ENCODE data around the gene CD276. TPM values are rescaled to one million over a fixed set of nuclear protein-coding genes. Genes with fewer than 3 reads are reported as not detected.

The CD276 gene
- polyA plus RNA-seq, 1 donor from 2014 or later = 70.4 TPM

DNA sequence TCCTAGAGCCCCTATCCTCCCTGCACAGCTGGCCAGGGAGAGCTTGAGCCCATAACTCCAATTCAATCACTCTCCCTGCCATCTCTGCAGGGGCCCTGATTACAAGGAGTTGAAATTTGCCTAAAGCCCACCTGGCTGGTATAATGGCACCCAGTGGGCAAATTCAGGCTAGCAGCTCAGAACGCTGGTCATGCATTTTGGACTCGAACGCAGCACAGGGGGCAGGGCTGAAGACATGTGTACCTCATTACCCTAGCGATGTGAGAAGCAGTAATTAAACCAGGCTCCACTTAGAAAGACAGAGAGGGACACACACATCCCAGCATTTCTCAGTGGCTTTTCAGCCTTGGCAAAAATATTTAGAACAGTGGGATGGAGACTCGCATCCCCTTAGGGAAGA lies 65.8 kb downstream of the CD276 start:
- no peak overlapping the region for H3K4me2 ChIP-seq (ENCODE audit: low read length)
- peaks cover 15% of the 10 kb centered on the region for H3K27me3 ChIP-seq (ENCODE audit: insufficient read depth, low read depth, low read length)
- no peak overlapping the region for H3K4me3 ChIP-seq (ENCODE audit: low read length)
- H3K9ac ChIP-seq (ENCODE audit: low read length) = no peak overlapping the region
- no peaks in the 10 kb centered on the region for H3F3A ChIP-seq (ENCODE audit: insufficient read depth, low read length, poor library complexity, severe bottlenecking)
- no peaks in the 10 kb centered on the region for H3K36me3 ChIP-seq (ENCODE audit: insufficient read depth, low read length)
- no peak overlapping the region for H3K27ac ChIP-seq (ENCODE audit: low read length)
- TF ChIP-seq TAF1 (IDR thresholded peaks at IDR 0.05; ENCODE audit: low read depth) (no peak), EZH2 (IDR thresholded peaks at IDR 0.05; ENCODE audit: borderline replicate concordance, insufficient read depth, low read length, poor library complexity, severe bottlenecking) (no peak)
- no peak overlapping the region for H2AFZ ChIP-seq (ENCODE audit: low read depth, low read length)
- no peaks in the 10 kb centered on the region for H4K20me1 ChIP-seq (ENCODE audit: insufficient read depth)
- H3K79me2 ChIP-seq (replicated peaks; ENCODE audit: insufficient read depth, low read length) = no peaks in the 10 kb centered on the region
- H3K9me3 ChIP-seq (ENCODE audit: low read length) = no peaks in the 10 kb centered on the region
- no peaks in the 10 kb centered on the region for H3K9me2 ChIP-seq (ENCODE audit: insufficient read depth, low read length)

DNA sequence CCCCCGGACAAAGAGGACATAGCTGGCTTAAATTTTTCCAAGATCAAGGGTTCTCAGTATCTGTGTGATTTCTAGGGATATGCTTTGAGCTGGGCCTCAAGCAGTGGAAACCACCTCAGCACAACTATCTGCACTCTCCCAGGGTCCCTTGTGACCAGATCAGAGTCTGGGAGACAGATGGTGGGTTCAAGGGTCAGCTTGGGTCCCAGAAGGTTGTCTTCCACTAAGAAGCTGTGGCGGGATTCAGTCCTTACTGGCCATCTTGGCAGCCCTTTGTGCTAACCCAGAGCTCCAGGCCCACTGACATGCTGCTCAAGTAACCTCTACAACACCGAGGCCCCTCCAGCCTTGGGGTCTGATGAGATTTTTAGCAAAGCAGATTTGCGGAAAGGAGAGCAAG lies 66.3 kb downstream of the CD276 start:
- H3K4me3 ChIP-seq (ENCODE audit: low read length) = no peak overlapping the region
- H3K36me3 ChIP-seq (ENCODE audit: insufficient read depth, low read length) = no peaks in the 10 kb centered on the region
- H2AFZ ChIP-seq (ENCODE audit: low read depth, low read length) = no peak overlapping the region
- H3K27ac ChIP-seq (ENCODE audit: low read length) = no peak overlapping the region
- H3K9me2 ChIP-seq (ENCODE audit: insufficient read depth, low read length) = no peaks in the 10 kb centered on the region
- H3K9ac ChIP-seq (ENCODE audit: low read length) = no peak overlapping the region
- peaks cover 15% of the 10 kb centered on the region for H3K27me3 ChIP-seq (ENCODE audit: insufficient read depth, low read depth, low read length)
- H3K9me3 ChIP-seq (ENCODE audit: low read length) = no peaks in the 10 kb centered on the region
- no peaks in the 10 kb centered on the region for H3K79me2 ChIP-seq (replicated peaks; ENCODE audit: insufficient read depth, low read length)
- no peaks in the 10 kb centered on the region for H4K20me1 ChIP-seq (ENCODE audit: insufficient read depth)
- H3K4me2 ChIP-seq (ENCODE audit: low read length) = no peak overlapping the region
- TF ChIP-seq RAD21 (conservative IDR thresholded peaks at IDR 0.05) = no peak
- TF ChIP-seq, protein P1, sequence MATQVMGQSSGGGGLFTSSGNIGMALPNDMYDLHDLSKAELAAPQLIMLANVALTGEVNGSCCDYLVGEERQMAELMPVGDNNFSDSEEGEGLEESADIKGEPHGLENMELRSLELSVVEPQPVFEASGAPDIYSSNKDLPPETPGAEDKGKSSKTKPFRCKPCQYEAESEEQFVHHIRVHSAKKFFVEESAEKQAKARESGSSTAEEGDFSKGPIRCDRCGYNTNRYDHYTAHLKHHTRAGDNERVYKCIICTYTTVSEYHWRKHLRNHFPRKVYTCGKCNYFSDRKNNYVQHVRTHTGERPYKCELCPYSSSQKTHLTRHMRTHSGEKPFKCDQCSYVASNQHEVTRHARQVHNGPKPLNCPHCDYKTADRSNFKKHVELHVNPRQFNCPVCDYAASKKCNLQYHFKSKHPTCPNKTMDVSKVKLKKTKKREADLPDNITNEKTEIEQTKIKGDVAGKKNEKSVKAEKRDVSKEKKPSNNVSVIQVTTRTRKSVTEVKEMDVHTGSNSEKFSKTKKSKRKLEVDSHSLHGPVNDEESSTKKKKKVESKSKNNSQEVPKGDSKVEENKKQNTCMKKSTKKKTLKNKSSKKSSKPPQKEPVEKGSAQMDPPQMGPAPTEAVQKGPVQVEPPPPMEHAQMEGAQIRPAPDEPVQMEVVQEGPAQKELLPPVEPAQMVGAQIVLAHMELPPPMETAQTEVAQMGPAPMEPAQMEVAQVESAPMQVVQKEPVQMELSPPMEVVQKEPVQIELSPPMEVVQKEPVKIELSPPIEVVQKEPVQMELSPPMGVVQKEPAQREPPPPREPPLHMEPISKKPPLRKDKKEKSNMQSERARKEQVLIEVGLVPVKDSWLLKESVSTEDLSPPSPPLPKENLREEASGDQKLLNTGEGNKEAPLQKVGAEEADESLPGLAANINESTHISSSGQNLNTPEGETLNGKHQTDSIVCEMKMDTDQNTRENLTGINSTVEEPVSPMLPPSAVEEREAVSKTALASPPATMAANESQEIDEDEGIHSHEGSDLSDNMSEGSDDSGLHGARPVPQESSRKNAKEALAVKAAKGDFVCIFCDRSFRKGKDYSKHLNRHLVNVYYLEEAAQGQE (IDR thresholded peaks at IDR 0.05; ENCODE audit: borderline replicate concordance) = no peak
- TF ChIP-seq, protein P2, sequence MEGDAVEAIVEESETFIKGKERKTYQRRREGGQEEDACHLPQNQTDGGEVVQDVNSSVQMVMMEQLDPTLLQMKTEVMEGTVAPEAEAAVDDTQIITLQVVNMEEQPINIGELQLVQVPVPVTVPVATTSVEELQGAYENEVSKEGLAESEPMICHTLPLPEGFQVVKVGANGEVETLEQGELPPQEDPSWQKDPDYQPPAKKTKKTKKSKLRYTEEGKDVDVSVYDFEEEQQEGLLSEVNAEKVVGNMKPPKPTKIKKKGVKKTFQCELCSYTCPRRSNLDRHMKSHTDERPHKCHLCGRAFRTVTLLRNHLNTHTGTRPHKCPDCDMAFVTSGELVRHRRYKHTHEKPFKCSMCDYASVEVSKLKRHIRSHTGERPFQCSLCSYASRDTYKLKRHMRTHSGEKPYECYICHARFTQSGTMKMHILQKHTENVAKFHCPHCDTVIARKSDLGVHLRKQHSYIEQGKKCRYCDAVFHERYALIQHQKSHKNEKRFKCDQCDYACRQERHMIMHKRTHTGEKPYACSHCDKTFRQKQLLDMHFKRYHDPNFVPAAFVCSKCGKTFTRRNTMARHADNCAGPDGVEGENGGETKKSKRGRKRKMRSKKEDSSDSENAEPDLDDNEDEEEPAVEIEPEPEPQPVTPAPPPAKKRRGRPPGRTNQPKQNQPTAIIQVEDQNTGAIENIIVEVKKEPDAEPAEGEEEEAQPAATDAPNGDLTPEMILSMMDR (IDR thresholded peaks at IDR 0.05; ENCODE audit: poor library complexity, severe bottlenecking) = no peak
- TF ChIP-seq SMC3 (conservative IDR thresholded peaks at IDR 0.05; ENCODE audit: poor library complexity) = no peak
- TF ChIP-seq MXI1 (conservative IDR thresholded peaks at IDR 0.05; ENCODE audit: poor library complexity, severe bottlenecking) = no peak
- TF ChIP-seq EZH2 (IDR thresholded peaks at IDR 0.05; ENCODE audit: borderline replicate concordance, insufficient read depth, low read length, poor library complexity, severe bottlenecking) = no peak
- no peak for TF ChIP-seq TAF1 (IDR thresholded peaks at IDR 0.05; ENCODE audit: low read depth)
- TF ChIP-seq EP300 (conservative IDR thresholded peaks at IDR 0.05; ENCODE audit: poor library complexity, severe bottlenecking) = no peak
- TF ChIP-seq POLR2AphosphoS5 (IDR thresholded peaks at IDR 0.05) = no peak
- no peaks in the 10 kb centered on the region for H3F3A ChIP-seq (ENCODE audit: insufficient read depth, low read length, poor library complexity, severe bottlenecking)

DNA sequence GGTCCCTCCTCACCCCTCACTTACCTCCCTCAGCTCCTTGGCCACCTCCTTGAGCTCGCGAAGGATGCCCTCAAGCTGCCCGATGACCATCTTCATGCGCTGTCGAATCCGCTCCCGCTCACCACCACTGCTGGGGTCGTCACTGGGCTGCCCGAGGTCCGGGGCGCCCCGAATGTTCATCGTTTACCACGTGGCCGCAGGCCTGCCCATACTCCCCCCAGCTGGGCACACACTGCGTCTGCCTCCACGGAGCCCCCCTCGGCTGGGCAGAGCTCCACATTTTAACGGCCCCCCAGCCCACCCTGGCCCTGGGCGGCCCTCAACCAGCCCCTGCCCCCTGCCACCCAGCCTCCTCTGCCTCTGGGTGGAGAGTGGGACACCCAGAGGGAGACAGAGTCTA lies 66.8 kb downstream of the CD276 start:
- Histone ChIP-seq H3K4me3 (ENCODE audit: low read length) (peak overlapping the region; percentile 89), H3K9me2 (ENCODE audit: insufficient read depth, low read length) (no peaks in the 10 kb centered on the region), H3K9ac (ENCODE audit: low read length) (peak overlapping the region; percentile 38), H3F3A (ENCODE audit: insufficient read depth, low read length, poor library complexity, severe bottlenecking) (no peaks in the 10 kb centered on the region), H4K20me1 (ENCODE audit: insufficient read depth) (no peaks in the 10 kb centered on the region), H3K79me2 (replicated peaks; ENCODE audit: insufficient read depth, low read length) (no peaks in the 10 kb centered on the region), H3K36me3 (ENCODE audit: insufficient read depth, low read length) (no peaks in the 10 kb centered on the region), H3K9me3 (ENCODE audit: low read length) (no peaks in the 10 kb centered on the region), H2AFZ (ENCODE audit: low read depth, low read length) (no peak overlapping the region), H3K27me3 (ENCODE audit: insufficient read depth, low read depth, low read length) (peaks cover 15% of the 10 kb centered on the region), H3K27ac (ENCODE audit: low read length) (no peak overlapping the region), H3K4me2 (ENCODE audit: low read length) (peak overlapping the region; percentile 41)
- TF ChIP-seq, protein P1 (IDR thresholded peaks at IDR 0.05; ENCODE audit: borderline replicate concordance) = no peak
- TF ChIP-seq EZH2 (IDR thresholded peaks at IDR 0.05; ENCODE audit: borderline replicate concordance, insufficient read depth, low read length, poor library complexity, severe bottlenecking) (no peak), TAF1 (IDR thresholded peaks at IDR 0.05; ENCODE audit: low read depth) (no peak), POLR2AphosphoS5 (IDR thresholded peaks at IDR 0.05) (no peak), RAD21 (conservative IDR thresholded peaks at IDR 0.05) (no peak), EP300 (conservative IDR thresholded peaks at IDR 0.05; ENCODE audit: poor library complexity, severe bottlenecking) (no peak), MXI1 (conservative IDR thresholded peaks at IDR 0.05; ENCODE audit: poor library complexity, severe bottlenecking) (no peak)
